Caco-2 (cell line): ENCODE results near the gene ACSBG1. TPM values are rescaled to one million over a fixed set of nuclear protein-coding genes. Genes with fewer than 3 reads are reported as not detected.

ENCODE experiments used
- BruUV-seq: library from RNA; stranded (reverse); fragments of 400-500 nt; replicated peaks from 2 replicates; lab custom pipeline; 2021; lab: Mats Ljungman, UMichigan
- CTCF ChIA-PET: fragments of 300-600 bp; sonication (Branson Sonifier 250); formaldehyde crosslinking; loops from one replicate; lab custom pipeline; 2022; ENCODE audit warnings: antibody characterized with exemption; lab: Charles Lee
- POLR2A ChIA-PET: fragments of 300-600 bp; sonication (Branson Sonifier 250); formaldehyde crosslinking; loops from one replicate; lab custom pipeline; 2022; ENCODE audit warnings: antibody characterized with exemption; lab: Charles Lee
- DNase-seq, 2 experiments: peaks; one replicate each; pipeline versions ENCODE4 v3.0.0 to v3.0.0-alpha.2; 2020 to 2022
- H3K27me3 ChIP-seq: replicated peaks from 2 replicates; pipeline ENCODE4 v1.6.0; 2011; ENCODE audit warnings: low read length; ENCODE audit not compliant: control insufficient read depth, insufficient read depth
- H3K36me3 ChIP-seq: 2 replicates; pipeline ENCODE4 v1.5.1; 2011; ENCODE audit warnings: low read length; ENCODE audit not compliant: control insufficient read depth, insufficient read depth
- H3K4me1 ChIP-seq: fragments of 250-450 bp; sonication (Bioruptor Pico); 2 replicates; pipeline ENCODE4 v1.5.1; 2020; ENCODE audit warnings: mild to moderate bottlenecking
- H3K4me3 ChIP-seq: 2 replicates; pipeline ENCODE4 v1.5.1; 2011; ENCODE audit warnings: low read depth, mild to moderate bottlenecking, control low read depth, low read length
- H3K9me3 ChIP-seq: fragments of 250-450 bp; sonication (Bioruptor Pico); 2 replicates; pipeline ENCODE4 v1.5.1; 2020; ENCODE audit warnings: mild to moderate bottlenecking, moderate library complexity
- H3K27ac Mint-ChIP-seq: one replicate; pipeline ENCODE4 v1.8.0; 2022; ENCODE audit warnings: mixed read lengths; ENCODE audit not compliant: unreplicated experiment
- H3K27me3 Mint-ChIP-seq: one replicate; pipeline ENCODE4 v1.8.0; 2022; ENCODE audit warnings: mixed read lengths; ENCODE audit not compliant: insufficient read depth, unreplicated experiment
- H3K36me3 Mint-ChIP-seq: one replicate; pipeline ENCODE4 v1.8.0; 2022; ENCODE audit warnings: mild to moderate bottlenecking, mixed read lengths; ENCODE audit not compliant: insufficient read depth, unreplicated experiment
- H3K4me1 Mint-ChIP-seq: one replicate; pipeline ENCODE4 v1.8.0; 2022; ENCODE audit warnings: low read depth, mixed read lengths; ENCODE audit not compliant: unreplicated experiment
- H3K4me3 Mint-ChIP-seq: one replicate; pipeline ENCODE4 v1.8.0; 2022; ENCODE audit warnings: mild to moderate bottlenecking, moderate library complexity, mixed read lengths; ENCODE audit not compliant: unreplicated experiment
- H3K9me3 Mint-ChIP-seq: one replicate; pipeline ENCODE4 v1.8.0; 2022; ENCODE audit warnings: mixed read lengths; ENCODE audit not compliant: unreplicated experiment
- CTCF ChIP-seq, 2 experiments: fragments of 200-600 bp in 1 of 2; IDR thresholded peaks; 1 replicate in 1 of 2; 2 replicates in 1 of 2; pipeline versions ENCODE4 v1.5.1 to v1.8.0; 2011 to 2022; ENCODE audit warnings: antibody characterized with exemption in 1 of 2, control low read depth in 1 of 2, inconsistent platforms in 1 of 2, low read depth in 1 of 2, low read length in 1 of 2, mild to moderate bottlenecking in 1 of 2, moderate library complexity in 1 of 2; ENCODE audit not compliant: insufficient read depth in 1 of 2, severe bottlenecking in 1 of 2, unreplicated experiment in 1 of 2
- intact Hi-C: fragments of 100-400 bp; cut with micrococcal nuclease; formaldehyde crosslinking; loops from one replicate; pipeline ENCODE4 v1.10.0; 2022; ENCODE audit not compliant: unreplicated experiment
- total RNA-seq: library from RNA; stranded (reverse); gene quantifications from 2 replicates; pipeline ENCODE4 v1.2.3, GENCODE V29; 2022

The ACSBG1 gene
- total RNA-seq, 1 experiment from 2014 or later = not detected

- no peak overlapping the region for H3K4me3 Mint-ChIP-seq
- H3K36me3 ChIP-seq = no peaks in the 10 kb centered on the region
- CTCF ChIA-PET = no interaction called here
Observed at GRCh38 chr15:78276064-78276943, 41.9 kb upstream of the ACSBG1 start.

GRCh38 chr15:78274994-78275393 lies 40.6 kb upstream of the ACSBG1 start:
- Mint-ChIP-seq H3K4me3 (no peak overlapping the region), H3K4me1 (no peaks in the 10 kb centered on the region), H3K27me3 (peaks cover 2% of the 10 kb centered on the region), H3K27ac (no peak overlapping the region), H3K9me3 (no peaks in the 10 kb centered on the region), H3K36me3 (no peaks in the 10 kb centered on the region)
- no peak for DNase-seq
- H3K27me3 ChIP-seq = no peaks in the 10 kb centered on the region
- BruUV-seq = no TSS peak
- H3K9me3 ChIP-seq = no peaks in the 10 kb centered on the region
- H3K4me1 ChIP-seq = 0 out of 2 replicates have a peak, but pooled peaks cover 3% of the 10 kb centered on the region
- no peaks in the 10 kb centered on the region for H3K36me3 ChIP-seq
- intact Hi-C loops = no loop called here
- no peak for TF ChIP-seq CTCF (IDR thresholded peaks at IDR 0.05; ENCODE audit: insufficient read depth in 1 of 2, low read depth in 1 of 2, low read length in 1 of 2, severe bottlenecking in 1 of 2, unreplicated experiment in 1 of 2)
- POLR2A ChIA-PET = no interaction called here
- CTCF ChIA-PET = no interaction called here
- H3K4me3 ChIP-seq = no peak overlapping the region

More at GRCh38 chr15:78276064-78276943, 41.9 kb upstream of the ACSBG1 start:
- POLR2A ChIA-PET = no interaction called here
- TF ChIP-seq CTCF (IDR thresholded peaks at IDR 0.05; ENCODE audit: insufficient read depth in 1 of 2, low read depth in 1 of 2, low read length in 1 of 2, severe bottlenecking in 1 of 2, unreplicated experiment in 1 of 2) = no peak
- intact Hi-C loops = no loop called here
- H3K4me1 Mint-ChIP-seq = no peaks in the 10 kb centered on the region
- H3K9me3 Mint-ChIP-seq = no peaks in the 10 kb centered on the region
- no peak overlapping the region for H3K4me3 ChIP-seq
- no peaks in the 10 kb centered on the region for H3K27me3 Mint-ChIP-seq
- no peaks in the 10 kb centered on the region for H3K36me3 Mint-ChIP-seq
- no TSS peak for BruUV-seq
- H3K27ac Mint-ChIP-seq = no peak overlapping the region
- H3K9me3 ChIP-seq = no peaks in the 10 kb centered on the region
- H3K27me3 ChIP-seq = no peaks in the 10 kb centered on the region
- H3K4me1 ChIP-seq = 0 out of 2 replicates have a peak, but pooled peaks cover 3% of the 10 kb centered on the region
- DNase-seq = no peak

GRCh38 chr15:78272776-78273175 lies 38.4 kb upstream of the ACSBG1 start:
- Histone ChIP-seq H3K4me3 (no peak overlapping the region), H3K36me3 (no peaks in the 10 kb centered on the region), H3K9me3 (no peaks in the 10 kb centered on the region), H3K27me3 (no peaks in the 10 kb centered on the region), H3K4me1 (0 out of 2 replicates have a peak, but pooled peaks cover 3% of the 10 kb centered on the region)
- Mint-ChIP-seq H3K9me3 (no peaks in the 10 kb centered on the region), H3K4me1 (no peaks in the 10 kb centered on the region), H3K27me3 (peaks cover 2% of the 10 kb centered on the region), H3K4me3 (no peak overlapping the region), H3K36me3 (no peaks in the 10 kb centered on the region), H3K27ac (no peak overlapping the region)
- no TSS peak for BruUV-seq
- DNase-seq = no peak
- intact Hi-C loops = no loop called here
- ChIA-PET POLR2A (no interaction called here), CTCF (no interaction called here)
- no peak for TF ChIP-seq CTCF (IDR thresholded peaks at IDR 0.05; ENCODE audit: insufficient read depth in 1 of 2, low read depth in 1 of 2, low read length in 1 of 2, severe bottlenecking in 1 of 2, unreplicated experiment in 1 of 2)
